Naive thymus-derived CD4-positive, alpha-beta T cell (primary cell): ENCODE data around the gene GATB. TPM values are rescaled to one million over a fixed set of nuclear protein-coding genes. Genes with fewer than 3 reads are reported as not detected.

Source experiments
- ATAC-seq: fragments of 150-1000 bp; cut with Tn5 transposase; 2 replicates; pipeline ENCODE4 v1.10.0; 2021; ENCODE audit warnings: mild to moderate bottlenecking, moderate library complexity
- CTCF ChIA-PET: fragments of 350-600 bp; sonication (Branson Sonifier 250); formaldehyde crosslinking; loops from one replicate; lab custom pipeline; 2021; ENCODE audit warnings: antibody characterized with exemption; lab: Charles Lee
- POLR2A ChIA-PET: fragments of 350-600 bp; sonication (Branson Sonifier 250); formaldehyde crosslinking; loops from one replicate; lab custom pipeline; 2021; ENCODE audit warnings: antibody characterized with exemption, inconsistent platforms; lab: Charles Lee
- DNase-seq, 9 donors: peaks; one replicate each; pipeline versions ENCODE4 v3.0.0 to v3.0.0-alpha.2; 2020 to 2022; ENCODE audit warnings: mixed read lengths in 1 of 9
- H3K27ac ChIP-seq: one replicate; pipeline ENCODE4 v1.7.0; 2013; ENCODE audit warnings: mild to moderate bottlenecking, low read depth, low read length, moderate library complexity
- H3K27me3 ChIP-seq, 2 donors: one replicate each; pipeline ENCODE4 v1.7.0; 2013; ENCODE audit warnings: low read length in 2 of 2, mild to moderate bottlenecking in 2 of 2, moderate library complexity in 2 of 2; ENCODE audit not compliant: control insufficient read depth in 2 of 2, insufficient read depth in 2 of 2
- H3K36me3 ChIP-seq, 3 experiments: 1 replicate in 2 of 3; 2 replicates in 1 of 3; pipeline ENCODE4 v1.7.0; 2013; ENCODE audit warnings: low read length in 3 of 3, mild to moderate bottlenecking in 3 of 3, moderate library complexity in 1 of 3; ENCODE audit not compliant: insufficient read depth in 3 of 3, control insufficient read depth in 2 of 3
- H3K4me1 ChIP-seq, 2 donors: one replicate each; pipeline ENCODE4 v1.7.0; 2013; ENCODE audit warnings: low read length in 2 of 2, mild to moderate bottlenecking in 2 of 2, moderate library complexity in 1 of 2; ENCODE audit not compliant: control insufficient read depth in 2 of 2, insufficient read depth in 2 of 2
- H3K4me3 ChIP-seq: 2 replicates; pipeline ENCODE4 v1.7.0; 2013; ENCODE audit warnings: mild to moderate bottlenecking, low read length
- H3K9me3 ChIP-seq, 3 experiments: 1 replicate in 2 of 3; 2 replicates in 1 of 3; pipeline ENCODE4 v1.7.0; 2013; ENCODE audit warnings: low read length in 3 of 3; ENCODE audit not compliant: control insufficient read depth in 2 of 3
- H3K27ac Mint-ChIP-seq, 9 donors: one replicate each; pipeline ENCODE4 v1.8.0; 2020 to 2022; ENCODE audit warnings: mixed read lengths in 9 of 9, mild to moderate bottlenecking in 8 of 9, moderate library complexity in 5 of 9, inconsistent platforms in 2 of 9
- H3K27me3 Mint-ChIP-seq, 5 donors: one replicate each; pipeline ENCODE4 v1.8.0; 2021 to 2022; ENCODE audit warnings: mixed read lengths in 5 of 5, mild to moderate bottlenecking in 1 of 5
- H3K36me3 Mint-ChIP-seq, 5 donors: one replicate each; pipeline ENCODE4 v1.8.0; 2020 to 2022; ENCODE audit warnings: mixed read lengths in 5 of 5, mild to moderate bottlenecking in 3 of 5, inconsistent platforms in 1 of 5
- H3K4me1 Mint-ChIP-seq, 7 donors: one replicate each; pipeline ENCODE4 v1.8.0; 2020 to 2022; ENCODE audit warnings: mixed read lengths in 7 of 7, mild to moderate bottlenecking in 3 of 7, inconsistent platforms in 1 of 7
- H3K4me3 Mint-ChIP-seq, 10 donors: one replicate each; pipeline ENCODE4 v1.8.0; 2020 to 2022; ENCODE audit warnings: mild to moderate bottlenecking in 10 of 10, mixed read lengths in 10 of 10, moderate library complexity in 6 of 10, inconsistent platforms in 2 of 10
- H3K9me3 Mint-ChIP-seq, 11 donors: one replicate each; pipeline ENCODE4 v1.8.0; 2020 to 2022; ENCODE audit warnings: mixed read lengths in 11 of 11, mild to moderate bottlenecking in 4 of 11, inconsistent platforms in 1 of 11, moderate library complexity in 1 of 11
- intact Hi-C, 2 donors: fragments of 100-400 bp; cut with micrococcal nuclease; formaldehyde crosslinking; loops; one replicate each; pipeline ENCODE4 v1.15.1; 2023
- polyA plus RNA-seq, 2 donors: library from polyadenylated mRNA; unstranded; fragments of 300-500 nt; fragmentation: Illumina TruSeq; gene quantifications; one replicate each; pipeline ENCODE4 v1.2.3, GENCODE V29; 2021
- total RNA-seq, 6 experiments: library from RNA in 5 of 6; stranded (reverse) in 5 of 6; gene quantifications; 1 replicate in 5 of 6; 2 replicates in 1 of 6; pipeline ENCODE4 v1.2.3 and lab custom pipeline; 2021 to 2026

GATB gene
- total and polyA plus RNA-seq, 7 experiments from 2014 or later = 10.5 to 17.8 (median 14.2) TPM

GRCh38 chr4:151659601-151660364, 101.0 kb downstream of the GATB start:
- peak overlapping the region in 8 of 9 donors; percentile 4 to 82 (median 34) for H3K27ac Mint-ChIP-seq
- no peak overlapping the region for H3K27ac ChIP-seq
- no peak for ATAC-seq

GRCh38 chr4:151658959-151659600, 101.7 kb downstream of the GATB start:
- no peaks in the 10 kb centered on the region for H3K9me3 Mint-ChIP-seq
- H3K27me3 ChIP-seq = no peaks in the 10 kb centered on the region
- DNase-seq (peak in 4 of 9 donors; percentile 13 to 39 (median 30)), ATAC-seq (peak; percentile 26)
- ChIA-PET CTCF (no interaction called here), POLR2A (interaction anchor here (1.2 kb wide), 1 partner anchor 9 kb away, joined by 3 read pairs; no protein-coding TSS in a partner anchor)
- intact Hi-C loops = no loop called here
- H3K27me3 Mint-ChIP-seq = no peaks in the 10 kb centered on the region
- peak overlapping the region in 6 of 10 donors; percentile 10 to 51 (median 25) for H3K4me3 Mint-ChIP-seq
- no peak overlapping the region for H3K27ac ChIP-seq
- peak overlapping the region in 8 of 9 donors; percentile 4 to 82 (median 48) for H3K27ac Mint-ChIP-seq
- no peaks in the 10 kb centered on the region for H3K36me3 ChIP-seq
- H3K4me1 ChIP-seq = peaks cover 0 to 18% of the 10 kb centered on the region in 2 donors
- no peak overlapping the region for H3K4me3 ChIP-seq
- peaks cover 6 to 28% (median 23%) of the 10 kb centered on the region in 7 donors for H3K4me1 Mint-ChIP-seq
- H3K36me3 Mint-ChIP-seq = peaks cover 0 to 4% (median 0%) of the 10 kb centered on the region in 5 donors
- H3K9me3 ChIP-seq = no peaks in the 10 kb centered on the region

More at GRCh38 chr4:151659601-151660364, 101.0 kb downstream of the GATB start:
- peaks cover 0 to 18% of the 10 kb centered on the region in 2 donors for H3K4me1 ChIP-seq
- intact Hi-C loops = no loop called here
- no peaks in the 10 kb centered on the region for H3K36me3 ChIP-seq
- Mint-ChIP-seq H3K4me1 (peaks cover 6 to 28% (median 23%) of the 10 kb centered on the region in 7 donors), H3K4me3 (peak overlapping the region in 4 of 10 donors; percentile 5 to 51 (median 14)), H3K9me3 (no peaks in the 10 kb centered on the region), H3K36me3 (peaks cover 0 to 4% (median 0%) of the 10 kb centered on the region in 5 donors), H3K27me3 (no peaks in the 10 kb centered on the region)
- H3K4me3 ChIP-seq = no peak overlapping the region
- no peaks in the 10 kb centered on the region for H3K9me3 ChIP-seq
- ChIA-PET CTCF (no interaction called here), POLR2A (no interaction called here)
- no peaks in the 10 kb centered on the region for H3K27me3 ChIP-seq
- DNase-seq = no peak

- ChIA-PET POLR2A (interaction anchor here (1.2 kb wide), 1 partner anchor 10 kb away, joined by 3 read pairs; no protein-coding TSS in a partner anchor), CTCF (no interaction called here)
- H3K9me3 Mint-ChIP-seq = no peaks in the 10 kb centered on the region
- peak overlapping the region in 3 of 9 donors; percentile 14 to 66 (median 16) for H3K27ac Mint-ChIP-seq
- no peak overlapping the region for H3K27ac ChIP-seq
- peaks cover 0 to 18% of the 10 kb centered on the region in 2 donors for H3K4me1 ChIP-seq
- intact Hi-C loops = no loop called here
- no peaks in the 10 kb centered on the region for H3K9me3 ChIP-seq
- peaks cover 0 to 2% (median 0%) of the 10 kb centered on the region in 5 donors for H3K27me3 Mint-ChIP-seq
- H3K36me3 Mint-ChIP-seq = peaks cover 0 to 4% (median 0%) of the 10 kb centered on the region in 5 donors
- H3K27me3 ChIP-seq = no peaks in the 10 kb centered on the region
- no peak for ATAC-seq
- H3K4me3 ChIP-seq = no peak overlapping the region
- no peaks in the 10 kb centered on the region for H3K36me3 ChIP-seq
- peaks cover 6 to 28% (median 23%) of the 10 kb centered on the region in 7 donors for H3K4me1 Mint-ChIP-seq
- no peak for DNase-seq
- peak overlapping the region in 1 of 10 donors; percentile 24 for H3K4me3 Mint-ChIP-seq
Measured at GRCh38 chr4:151657896-151658295, 102.9 kb downstream of the GATB start.

- no peaks in the 10 kb centered on the region for H3K9me3 Mint-ChIP-seq
- DNase-seq (no peak), ATAC-seq (no peak)
- H3K4me1 Mint-ChIP-seq = peaks cover 6 to 28% (median 23%) of the 10 kb centered on the region in 7 donors
- no peaks in the 10 kb centered on the region for H3K36me3 ChIP-seq
- no peaks in the 10 kb centered on the region for H3K27me3 ChIP-seq
- H3K4me1 ChIP-seq = peaks cover 0 to 18% of the 10 kb centered on the region in 2 donors
- peaks cover 0 to 4% (median 0%) of the 10 kb centered on the region in 5 donors for H3K36me3 Mint-ChIP-seq
- peaks cover 0 to 2% (median 0%) of the 10 kb centered on the region in 5 donors for H3K27me3 Mint-ChIP-seq
- no peak overlapping the region for H3K4me3 Mint-ChIP-seq
- intact Hi-C loops = no loop called here
- no peaks in the 10 kb centered on the region for H3K9me3 ChIP-seq
- no peak overlapping the region for H3K27ac Mint-ChIP-seq
- CTCF ChIA-PET = no interaction called here
- POLR2A ChIA-PET = no interaction called here
- no peak overlapping the region for H3K4me3 ChIP-seq
- H3K27ac ChIP-seq = no peak overlapping the region
Measured at GRCh38 chr4:151656058-151656457, 104.7 kb downstream of the GATB start.

- POLR2A ChIA-PET = interaction anchor here (0.7 kb wide), 1 partner anchor 729 kb away, joined by 3 read pairs; no protein-coding TSS in a partner anchor
- Mint-ChIP-seq H3K4me3 (no peak overlapping the region), H3K36me3 (peaks cover 0 to 7% (median 0%) of the 10 kb centered on the region in 5 donors), H3K27ac (no peak overlapping the region), H3K9me3 (no peaks in the 10 kb centered on the region), H3K4me1 (peaks cover 0 to 10% (median 4%) of the 10 kb centered on the region in 7 donors), H3K27me3 (peaks cover 0 to 4% (median 0%) of the 10 kb centered on the region in 5 donors)
- Histone ChIP-seq H3K4me1 (peaks cover 0 to under 1% of the 10 kb centered on the region in 2 donors), H3K9me3 (no peaks in the 10 kb centered on the region), H3K27ac (no peak overlapping the region), H3K4me3 (no peak overlapping the region), H3K36me3 (no peaks in the 10 kb centered on the region), H3K27me3 (no peaks in the 10 kb centered on the region)
- intact Hi-C loops = no loop called here
- DNase-seq = no peak
- no peak for ATAC-seq
- CTCF ChIA-PET = no interaction called here
Measured at GRCh38 chr4:151653548-151653918, 107.3 kb downstream of the GATB start.

GRCh38 chr4:151652841-151653547, 107.8 kb downstream of the GATB start:
- POLR2A ChIA-PET = interaction anchor here (0.7 kb wide), 1 partner anchor 730 kb away, joined by 3 read pairs; no protein-coding TSS in a partner anchor
- Mint-ChIP-seq H3K9me3 (no peaks in the 10 kb centered on the region), H3K27me3 (peaks cover 0 to 4% (median 0%) of the 10 kb centered on the region in 5 donors), H3K36me3 (peaks cover 0 to 7% (median 0%) of the 10 kb centered on the region in 5 donors), H3K4me3 (no peak overlapping the region), H3K4me1 (peaks cover 0 to 4% (median 2%) of the 10 kb centered on the region in 7 donors), H3K27ac (no peak overlapping the region)
- Histone ChIP-seq H3K4me1 (no peaks in the 10 kb centered on the region), H3K27ac (no peak overlapping the region), H3K4me3 (no peak overlapping the region), H3K27me3 (no peaks in the 10 kb centered on the region), H3K36me3 (no peaks in the 10 kb centered on the region), H3K9me3 (no peaks in the 10 kb centered on the region)
- no peak for DNase-seq
- no peak for ATAC-seq
- CTCF ChIA-PET = no interaction called here
- intact Hi-C loops = no loop called here
